HL-60 (cell line): ENCODE data around the gene CANT1.

ENCODE experiments used
- DNase-seq, 2 experiments: peaks; one replicate each; pipeline ENCODE4 v3.0.0-alpha.2; 2010 to 2020; ENCODE audit warnings: low read depth in 1 of 2, low spot score in 1 of 2
- H3K27ac ChIP-seq: fragments of 250-450 bp; sonication (Bioruptor Pico); replicated peaks from 2 replicates; pipeline ENCODE4 v1.5.1; 2020; ENCODE audit warnings: mild to moderate bottlenecking, moderate library complexity
- H3K27me3 ChIP-seq: fragments of 250-450 bp; sonication (Bioruptor Pico); 2 replicates; pipeline ENCODE4 v1.5.1; 2021; ENCODE audit warnings: mild to moderate bottlenecking, moderate library complexity; ENCODE audit not compliant: insufficient read depth, poor library complexity, severe bottlenecking
- H3K4me3 ChIP-seq: replicated peaks from 2 replicates; pipeline ENCODE4 v1.5.1; 2011; ENCODE audit warnings: mild to moderate bottlenecking, control low read depth, low read length; ENCODE audit not compliant: insufficient read depth
- GABPA ChIP-seq: IDR thresholded peaks from 2 replicates; pipeline ENCODE4 v1.6.1; 2012; ENCODE audit warnings: low read depth
- POLR2AphosphoS5 ChIP-seq: IDR thresholded peaks from 2 replicates; pipeline ENCODE4 v1.6.1; 2012; ENCODE audit warnings: low read depth
- SPI1 ChIP-seq: IDR thresholded peaks from 2 replicates; pipeline ENCODE4 v1.6.1; 2012; ENCODE audit warnings: low read depth, mild to moderate bottlenecking, borderline replicate concordance
- TF ChIP-seq, protein P1 (sequence below): IDR thresholded peaks from one replicate; pipeline ENCODE4 v1.5.1; 2011; ENCODE audit warnings: low read length, control low read depth, inconsistent platforms; ENCODE audit not compliant: insufficient read depth
- TF ChIP-seq, protein P2 (sequence below): IDR thresholded peaks from 2 replicates; pipeline ENCODE4 v1.6.1; 2012; ENCODE audit warnings: low read depth; ENCODE audit not compliant: insufficient replicate concordance

Gene CANT1

DNA sequence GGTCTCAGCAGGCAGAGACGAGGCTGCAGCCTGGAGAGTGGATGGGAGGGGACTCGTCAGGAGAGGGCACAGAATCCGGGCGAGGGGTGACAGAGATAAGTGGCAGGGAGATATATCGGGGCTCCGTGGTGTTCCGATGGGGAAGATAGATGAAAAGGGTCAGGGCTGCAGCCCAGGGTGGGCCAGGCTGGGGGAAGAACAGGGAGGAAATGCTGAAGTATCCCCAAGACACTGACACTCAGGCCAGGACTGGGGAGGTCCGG lies 32.0 kb downstream of the CANT1 start:
- TF ChIP-seq POLR2AphosphoS5 (no peak), GABPA (no peak), SPI1 (no peak)
- TF ChIP-seq, protein P1, sequence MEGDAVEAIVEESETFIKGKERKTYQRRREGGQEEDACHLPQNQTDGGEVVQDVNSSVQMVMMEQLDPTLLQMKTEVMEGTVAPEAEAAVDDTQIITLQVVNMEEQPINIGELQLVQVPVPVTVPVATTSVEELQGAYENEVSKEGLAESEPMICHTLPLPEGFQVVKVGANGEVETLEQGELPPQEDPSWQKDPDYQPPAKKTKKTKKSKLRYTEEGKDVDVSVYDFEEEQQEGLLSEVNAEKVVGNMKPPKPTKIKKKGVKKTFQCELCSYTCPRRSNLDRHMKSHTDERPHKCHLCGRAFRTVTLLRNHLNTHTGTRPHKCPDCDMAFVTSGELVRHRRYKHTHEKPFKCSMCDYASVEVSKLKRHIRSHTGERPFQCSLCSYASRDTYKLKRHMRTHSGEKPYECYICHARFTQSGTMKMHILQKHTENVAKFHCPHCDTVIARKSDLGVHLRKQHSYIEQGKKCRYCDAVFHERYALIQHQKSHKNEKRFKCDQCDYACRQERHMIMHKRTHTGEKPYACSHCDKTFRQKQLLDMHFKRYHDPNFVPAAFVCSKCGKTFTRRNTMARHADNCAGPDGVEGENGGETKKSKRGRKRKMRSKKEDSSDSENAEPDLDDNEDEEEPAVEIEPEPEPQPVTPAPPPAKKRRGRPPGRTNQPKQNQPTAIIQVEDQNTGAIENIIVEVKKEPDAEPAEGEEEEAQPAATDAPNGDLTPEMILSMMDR, result no peak
- TF ChIP-seq, protein P2, sequence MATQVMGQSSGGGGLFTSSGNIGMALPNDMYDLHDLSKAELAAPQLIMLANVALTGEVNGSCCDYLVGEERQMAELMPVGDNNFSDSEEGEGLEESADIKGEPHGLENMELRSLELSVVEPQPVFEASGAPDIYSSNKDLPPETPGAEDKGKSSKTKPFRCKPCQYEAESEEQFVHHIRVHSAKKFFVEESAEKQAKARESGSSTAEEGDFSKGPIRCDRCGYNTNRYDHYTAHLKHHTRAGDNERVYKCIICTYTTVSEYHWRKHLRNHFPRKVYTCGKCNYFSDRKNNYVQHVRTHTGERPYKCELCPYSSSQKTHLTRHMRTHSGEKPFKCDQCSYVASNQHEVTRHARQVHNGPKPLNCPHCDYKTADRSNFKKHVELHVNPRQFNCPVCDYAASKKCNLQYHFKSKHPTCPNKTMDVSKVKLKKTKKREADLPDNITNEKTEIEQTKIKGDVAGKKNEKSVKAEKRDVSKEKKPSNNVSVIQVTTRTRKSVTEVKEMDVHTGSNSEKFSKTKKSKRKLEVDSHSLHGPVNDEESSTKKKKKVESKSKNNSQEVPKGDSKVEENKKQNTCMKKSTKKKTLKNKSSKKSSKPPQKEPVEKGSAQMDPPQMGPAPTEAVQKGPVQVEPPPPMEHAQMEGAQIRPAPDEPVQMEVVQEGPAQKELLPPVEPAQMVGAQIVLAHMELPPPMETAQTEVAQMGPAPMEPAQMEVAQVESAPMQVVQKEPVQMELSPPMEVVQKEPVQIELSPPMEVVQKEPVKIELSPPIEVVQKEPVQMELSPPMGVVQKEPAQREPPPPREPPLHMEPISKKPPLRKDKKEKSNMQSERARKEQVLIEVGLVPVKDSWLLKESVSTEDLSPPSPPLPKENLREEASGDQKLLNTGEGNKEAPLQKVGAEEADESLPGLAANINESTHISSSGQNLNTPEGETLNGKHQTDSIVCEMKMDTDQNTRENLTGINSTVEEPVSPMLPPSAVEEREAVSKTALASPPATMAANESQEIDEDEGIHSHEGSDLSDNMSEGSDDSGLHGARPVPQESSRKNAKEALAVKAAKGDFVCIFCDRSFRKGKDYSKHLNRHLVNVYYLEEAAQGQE, result no peak
- Histone ChIP-seq H3K27me3 (no peaks in the 10 kb centered on the region), H3K4me3 (no peak overlapping the region), H3K27ac (no peak overlapping the region)
- no peak for DNase-seq

DNA sequence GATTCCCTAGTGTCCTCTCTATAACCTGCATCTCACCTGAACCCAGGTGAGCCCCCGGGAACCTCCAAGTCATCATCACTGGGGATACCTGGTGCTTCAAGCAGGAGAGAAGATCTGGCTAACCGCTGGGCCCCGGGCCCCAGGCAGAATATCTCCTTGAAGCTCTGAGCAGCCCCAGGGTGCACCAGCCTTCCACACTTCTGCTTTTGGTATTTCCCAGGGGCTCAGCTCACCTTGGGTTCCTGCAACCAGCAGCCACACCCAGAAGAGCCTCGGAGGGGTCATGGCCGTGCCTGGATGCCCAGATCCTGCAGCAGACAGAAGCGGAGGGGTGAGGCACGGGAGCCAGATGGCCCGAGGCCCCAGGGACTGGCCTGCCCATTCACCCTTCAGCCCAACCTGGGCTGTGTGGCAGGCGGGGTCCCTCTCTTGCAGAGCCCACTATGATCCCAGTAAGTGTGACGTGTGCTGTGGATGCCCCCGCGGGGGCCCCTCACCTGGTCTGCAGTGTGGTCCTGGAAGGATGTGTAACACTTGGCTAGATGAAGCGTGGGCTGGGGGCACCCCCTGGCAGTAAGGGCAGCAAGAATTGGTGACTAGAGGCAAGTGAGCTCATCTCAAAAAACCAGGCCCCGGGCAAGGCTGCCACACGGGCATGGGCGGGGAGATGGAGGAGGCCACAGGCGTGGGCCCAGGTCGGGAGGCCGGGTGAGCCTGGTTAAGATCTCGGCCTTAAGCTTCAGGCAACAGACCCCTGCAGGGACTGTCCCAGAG lies 32.5 kb downstream of the CANT1 start:
- peak; percentile 73 for TF ChIP-seq SPI1
- TF ChIP-seq, protein P1, result no peak
- peak in 1 of 2 experiments; percentile 31 for DNase-seq
- H3K27ac ChIP-seq, result no peak overlapping the region
- H3K4me3 ChIP-seq, result no peak overlapping the region
- H3K27me3 ChIP-seq, result no peaks in the 10 kb centered on the region

DNA sequence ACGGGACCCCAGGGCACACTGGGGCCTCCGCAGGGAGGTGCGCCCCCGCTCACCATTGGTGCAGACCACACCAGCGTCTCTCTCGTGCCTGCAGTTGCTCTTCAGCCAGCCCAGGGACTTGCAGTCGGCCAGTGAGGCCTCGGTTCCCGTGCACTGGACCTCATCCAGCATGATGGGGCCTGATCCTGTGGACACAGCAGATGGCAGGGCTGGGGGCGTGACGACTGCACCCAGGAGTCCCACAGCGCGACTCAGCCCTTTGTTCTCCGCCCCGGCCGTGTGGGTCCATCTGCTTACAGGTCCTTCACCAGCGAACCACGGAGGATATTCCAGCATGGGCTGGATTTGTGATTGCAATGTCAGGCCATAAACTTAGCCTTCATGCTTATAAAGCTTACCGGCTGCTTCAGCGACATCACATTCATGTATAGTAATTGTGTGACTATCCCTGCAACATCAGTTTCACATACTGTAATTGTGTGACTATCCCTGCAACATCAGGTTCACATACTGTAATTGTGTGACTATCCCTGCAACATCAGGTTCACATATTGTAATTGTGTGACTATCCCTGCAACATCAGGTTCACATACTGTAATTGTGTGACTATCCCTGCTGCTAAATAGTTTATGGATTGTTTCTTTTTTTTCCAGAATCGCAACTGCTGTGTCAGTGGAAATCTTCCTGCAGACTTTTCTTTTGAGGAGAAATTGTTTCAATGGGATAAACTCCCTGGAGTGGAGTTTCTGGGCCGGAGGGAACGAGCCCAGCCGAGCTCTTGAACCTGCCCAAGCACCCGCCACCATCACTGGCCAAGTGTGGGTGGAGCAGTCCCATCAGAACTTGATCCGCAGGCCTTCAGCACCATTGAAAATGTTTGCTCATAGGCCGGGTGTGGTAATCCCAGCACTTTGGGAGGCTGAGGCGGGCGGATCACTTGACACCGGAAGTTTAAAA lies 34.7 kb downstream of the CANT1 start:
- Histone ChIP-seq H3K4me3 (no peak overlapping the region), H3K27me3 (no peaks in the 10 kb centered on the region), H3K27ac (no peak overlapping the region)
- DNase-seq, result peak in 1 of 2 experiments; percentile 25
- TF ChIP-seq POLR2AphosphoS5 (no peak), SPI1 (no peak), GABPA (no peak)
- TF ChIP-seq, protein P1, result no peak
- TF ChIP-seq, protein P2, result no peak
